HEK293 (cell line): ENCODE results near the gene PSMC4.

Experiments used
- AEBP2 ChIP-seq: fragments of 450-650 bp; formaldehyde crosslinking; IDR thresholded peaks from 2 replicates; pipeline ENCODE4 v1.5.1; 2016; ENCODE audit warnings: missing biosample characterization, missing genetic modification characterization, borderline replicate concordance
- OSR2 ChIP-seq: fragments of 450-650 bp; formaldehyde crosslinking; IDR thresholded peaks from 2 replicates; pipeline ENCODE4 v1.5.1; 2016; ENCODE audit warnings: missing biosample characterization, missing genetic modification characterization
- PRDM2 ChIP-seq: fragments of 450-650 bp; formaldehyde crosslinking; IDR thresholded peaks from 2 replicates; pipeline ENCODE4 v1.5.1; 2016; ENCODE audit warnings: missing biosample characterization, missing genetic modification characterization, borderline replicate concordance
- REST ChIP-seq: fragments of 450-650 bp; formaldehyde crosslinking; IDR thresholded peaks from 2 replicates; pipeline ENCODE4 v1.5.1; 2016; ENCODE audit warnings: missing biosample characterization, missing genetic modification characterization
- SCRT1 ChIP-seq: fragments of 450-650 bp; formaldehyde crosslinking; IDR thresholded peaks from 2 replicates; pipeline ENCODE4 v1.5.1; 2016; ENCODE audit warnings: missing biosample characterization, missing genetic modification characterization, borderline replicate concordance
- ZBTB7A ChIP-seq: fragments of 450-650 bp; formaldehyde crosslinking; IDR thresholded peaks from 2 replicates; pipeline ENCODE4 v1.5.1; 2016; ENCODE audit warnings: low read depth, missing biosample characterization, missing genetic modification characterization
- ZBTB8A ChIP-seq: fragments of 450-650 bp; formaldehyde crosslinking; IDR thresholded peaks from 2 replicates; pipeline ENCODE4 v1.5.1; 2016; ENCODE audit warnings: missing biosample characterization, missing genetic modification characterization
- ZFP41 ChIP-seq: fragments of 450-650 bp; formaldehyde crosslinking; IDR thresholded peaks from 2 replicates; pipeline ENCODE4 v1.5.1; 2016; ENCODE audit warnings: missing biosample characterization, missing genetic modification characterization, borderline replicate concordance
- ZNF121 ChIP-seq: fragments of 450-650 bp; formaldehyde crosslinking; IDR thresholded peaks from 2 replicates; pipeline ENCODE4 v1.5.1; 2016; ENCODE audit warnings: missing biosample characterization, missing genetic modification characterization
- ZNF18 ChIP-seq: fragments of 450-650 bp; formaldehyde crosslinking; IDR thresholded peaks from 2 replicates; pipeline ENCODE4 v1.5.1; 2016; ENCODE audit warnings: missing biosample characterization, missing genetic modification characterization
- ZNF223 ChIP-seq: fragments of 450-650 bp; formaldehyde crosslinking; IDR thresholded peaks from 2 replicates; pipeline ENCODE4 v1.5.1; 2016; ENCODE audit warnings: missing biosample characterization, missing genetic modification characterization
- ZNF274 ChIP-seq, 2 experiments: fragments of 200-500 bp in 1 of 2; fragments of 450-650 bp in 1 of 2; sonication (Bioruptor generic) in 1 of 2; formaldehyde crosslinking in 1 of 2; IDR thresholded peaks; 2 replicates each; pipeline versions ENCODE4 v1.5.1 to v1.6.1; 2014 to 2016; ENCODE audit warnings: borderline replicate concordance in 1 of 2, inconsistent platforms in 1 of 2, low read length in 1 of 2, missing biosample characterization in 1 of 2, missing genetic modification characterization in 1 of 2
- ZNF423 ChIP-seq: fragments of 450-650 bp; formaldehyde crosslinking; IDR thresholded peaks from 2 replicates; pipeline ENCODE4 v1.5.1; 2016; ENCODE audit warnings: missing biosample characterization, missing genetic modification characterization
- ZNF449 ChIP-seq: fragments of 450-650 bp; formaldehyde crosslinking; IDR thresholded peaks from 2 replicates; pipeline ENCODE4 v1.5.1; 2017; ENCODE audit warnings: missing biosample characterization, mild to moderate bottlenecking, missing genetic modification characterization, moderate library complexity
- ZNF513 ChIP-seq: fragments of 450-650 bp; IDR thresholded peaks from 2 replicates; pipeline ENCODE4 v1.5.1; 2018; ENCODE audit warnings: missing biosample characterization, missing genetic modification characterization
- ZNF555 ChIP-seq: fragments of 450-650 bp; formaldehyde crosslinking; conservative IDR thresholded peaks from 2 replicates; pipeline ENCODE4 v1.5.1; 2017; ENCODE audit warnings: missing biosample characterization, mild to moderate bottlenecking, missing genetic modification characterization, inconsistent platforms
- ZNF600 ChIP-seq: fragments of 450-650 bp; formaldehyde crosslinking; IDR thresholded peaks from 2 replicates; pipeline ENCODE4 v1.5.1; 2016; ENCODE audit warnings: missing biosample characterization, missing genetic modification characterization
- ZNF626 ChIP-seq: fragments of 450-650 bp; sonication (Bioruptor Pico); formaldehyde crosslinking; IDR thresholded peaks from 2 replicates; pipeline ENCODE4 v1.5.1; 2018; ENCODE audit warnings: missing biosample characterization, missing genetic modification characterization, inconsistent platforms
- ZNF629 ChIP-seq: fragments of 450-650 bp; formaldehyde crosslinking; IDR thresholded peaks from 2 replicates; pipeline ENCODE4 v1.5.1; 2017; ENCODE audit warnings: missing biosample characterization, missing genetic modification characterization
- ZNF654 ChIP-seq: fragments of 450-650 bp; formaldehyde crosslinking; IDR thresholded peaks from 2 replicates; pipeline ENCODE4 v1.5.1; 2016; ENCODE audit warnings: low read depth, missing biosample characterization, missing genetic modification characterization

PSMC4 gene

GRCh38 chr19:39996811-39997637 lies 26.1 kb downstream of the PSMC4 start, which contains the start of gene ZNF546 (continued):
- TF ChIP-seq ZNF449 (tag by site-specific recombination) (peak; percentile 93), SCRT1 (peak; percentile 32; the same call in 1 of the 2 replicates), ZNF513 (tag by site-specific recombination) (no peak; the same call in 1 of the 2 replicates), ZNF626 (tag by site-specific recombination) (no peak), ZNF555 (no peak), ZNF423 (tag by site-specific recombination) (peak; percentile 47; the same call in 1 of the 2 replicates), ZNF274 (IDR thresholded peaks at IDR 0.05; ENCODE audit: low read length) (no peak), ZNF274 (tag by site-specific recombination; IDR thresholded peaks at IDR 0.05; ENCODE audit: borderline replicate concordance) (no peak), PRDM2 (tag by site-specific recombination) (0 out of 2 replicates have a peak, but pooled peaks have one; percentile 61), ZNF600 (tag by site-specific recombination) (peak; percentile 90), OSR2 (tag by site-specific recombination) (no peak), ZNF223 (tag by site-specific recombination) (peak; percentile 99), ZNF121 (peak; percentile 92), ZNF654 (tag by site-specific recombination) (no peak), ZNF18 (tag by site-specific recombination) (no peak; the same call in 1 of the 2 replicates), ZFP41 (tag by site-specific recombination) (no peak), ZNF629 (0 out of 2 replicates have a peak, but pooled peaks have one; percentile 24), REST (tag by site-specific recombination) (peak; percentile 11; the same call in 1 of the 2 replicates), ZBTB8A (no peak; the same call in 1 of the 2 replicates), AEBP2 (tag by site-specific recombination) (no peak; the same call in 1 of the 2 replicates), ZBTB7A (tag by site-specific recombination) (peak; percentile 90)
